ENCODE measurements around the gene IL17A. TPM values are rescaled to one million over a fixed set of nuclear protein-coding genes. Genes with fewer than 3 reads are reported as not detected.

Gene IL17A
- total RNA-seq, 1 experiment from 2014 or later: not detected

DNA sequence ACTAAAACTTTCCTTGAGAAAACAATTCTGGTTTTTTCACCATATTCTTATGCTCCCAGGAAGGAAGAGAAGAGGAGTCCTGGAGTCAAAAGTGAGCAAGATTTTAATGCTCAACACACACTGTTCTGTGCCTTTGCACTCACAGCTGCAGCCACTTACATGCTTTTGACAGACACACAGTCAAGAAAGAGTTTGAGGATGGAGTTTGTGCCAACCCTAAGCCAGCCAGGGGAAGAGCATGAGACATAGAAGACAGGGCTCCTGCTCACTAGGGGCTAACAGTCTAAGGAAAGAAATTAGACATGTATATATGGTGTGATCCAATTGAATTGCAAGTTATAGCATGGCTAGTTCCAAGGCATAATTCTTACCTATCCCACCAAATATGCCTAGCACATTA is 37.1 kb upstream of the IL17A start:
- Histone ChIP-seq H2AFZ (no peak overlapping the region), H3K4me2 (no peak overlapping the region), H3K9me3 (ENCODE audit: insufficient read depth, low read depth) (no peaks in the 10 kb centered on the region), H3K27ac (no peak overlapping the region), H3K36me3 (ENCODE audit: low read depth) (no peaks in the 10 kb centered on the region), H4K20me1 (ENCODE audit: insufficient read depth) (no peaks in the 10 kb centered on the region), H3K9me2 (ENCODE audit: insufficient read depth) (no peaks in the 10 kb centered on the region), H3K4me1 (replicated peaks; ENCODE audit: insufficient read depth) (no peaks in the 10 kb centered on the region), H3F3A (ENCODE audit: insufficient read depth, low read depth) (no peaks in the 10 kb centered on the region), H3K27me3 (ENCODE audit: insufficient read depth, low read depth) (peaks cover 38% of the 10 kb centered on the region), H3K4me3 (no peak overlapping the region), H3K79me2 (ENCODE audit: low read depth) (no peaks in the 10 kb centered on the region)
- TF ChIP-seq, protein P1, sequence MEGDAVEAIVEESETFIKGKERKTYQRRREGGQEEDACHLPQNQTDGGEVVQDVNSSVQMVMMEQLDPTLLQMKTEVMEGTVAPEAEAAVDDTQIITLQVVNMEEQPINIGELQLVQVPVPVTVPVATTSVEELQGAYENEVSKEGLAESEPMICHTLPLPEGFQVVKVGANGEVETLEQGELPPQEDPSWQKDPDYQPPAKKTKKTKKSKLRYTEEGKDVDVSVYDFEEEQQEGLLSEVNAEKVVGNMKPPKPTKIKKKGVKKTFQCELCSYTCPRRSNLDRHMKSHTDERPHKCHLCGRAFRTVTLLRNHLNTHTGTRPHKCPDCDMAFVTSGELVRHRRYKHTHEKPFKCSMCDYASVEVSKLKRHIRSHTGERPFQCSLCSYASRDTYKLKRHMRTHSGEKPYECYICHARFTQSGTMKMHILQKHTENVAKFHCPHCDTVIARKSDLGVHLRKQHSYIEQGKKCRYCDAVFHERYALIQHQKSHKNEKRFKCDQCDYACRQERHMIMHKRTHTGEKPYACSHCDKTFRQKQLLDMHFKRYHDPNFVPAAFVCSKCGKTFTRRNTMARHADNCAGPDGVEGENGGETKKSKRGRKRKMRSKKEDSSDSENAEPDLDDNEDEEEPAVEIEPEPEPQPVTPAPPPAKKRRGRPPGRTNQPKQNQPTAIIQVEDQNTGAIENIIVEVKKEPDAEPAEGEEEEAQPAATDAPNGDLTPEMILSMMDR (conservative IDR thresholded peaks at IDR 0.05): no peak
- no peak for TF ChIP-seq EZH2 (IDR thresholded peaks at IDR 0.05; ENCODE audit: low read depth)
- intact Hi-C loops (cut with micrococcal nuclease; ENCODE audit: unreplicated experiment): no loop called here
- ChIA-PET CTCF (no interaction called here), POLR2A (ENCODE audit: unreplicated experiment) (no interaction called here)
- DNase-seq: no peak
- BruUV-seq (replicated peaks): no TSS peak

GRCh38 chr6:52149949-52150348 is 36.2 kb upstream of the IL17A start:
- intact Hi-C loops (cut with micrococcal nuclease; ENCODE audit: unreplicated experiment): no loop called here
- no TSS peak for BruUV-seq (replicated peaks)
- Histone ChIP-seq H3K36me3 (ENCODE audit: low read depth) (no peaks in the 10 kb centered on the region), H3K79me2 (ENCODE audit: low read depth) (no peaks in the 10 kb centered on the region), H2AFZ (no peak overlapping the region), H3K4me2 (no peak overlapping the region), H3K27me3 (ENCODE audit: insufficient read depth, low read depth) (peaks cover 29% of the 10 kb centered on the region), H3K9me3 (ENCODE audit: insufficient read depth, low read depth) (no peaks in the 10 kb centered on the region), H3K9me2 (ENCODE audit: insufficient read depth) (no peaks in the 10 kb centered on the region), H3K4me3 (no peak overlapping the region), H3K27ac (no peak overlapping the region), H3F3A (ENCODE audit: insufficient read depth, low read depth) (no peaks in the 10 kb centered on the region), H4K20me1 (ENCODE audit: insufficient read depth) (no peaks in the 10 kb centered on the region), H3K4me1 (replicated peaks; ENCODE audit: insufficient read depth) (0 out of 2 replicates have a peak, but pooled peaks cover 3% of the 10 kb centered on the region)
- POLR2A ChIA-PET (ENCODE audit: unreplicated experiment): no interaction called here
- TF ChIP-seq EZH2 (IDR thresholded peaks at IDR 0.05; ENCODE audit: low read depth): no peak
- TF ChIP-seq, protein P1 (conservative IDR thresholded peaks at IDR 0.05): no peak
- CTCF ChIA-PET: no interaction called here
- DNase-seq: no peak

DNA sequence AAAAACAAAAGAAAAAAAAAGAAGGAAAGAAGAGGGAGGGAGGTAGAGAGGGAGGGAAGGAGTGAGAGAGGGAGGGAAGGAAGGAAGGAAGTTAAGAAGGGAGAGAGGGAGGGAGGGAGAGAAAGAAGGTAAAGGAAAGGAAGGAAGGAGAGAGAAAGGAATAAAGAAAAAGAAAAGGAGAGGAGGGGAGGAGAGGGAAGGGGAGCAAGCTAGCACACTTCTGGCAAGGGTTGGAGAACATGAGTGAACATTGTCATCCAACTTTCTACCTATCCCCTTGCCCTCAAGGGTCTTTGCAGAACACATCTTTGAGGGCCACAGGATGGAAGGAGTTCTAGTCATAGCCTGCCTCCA is 34.1 kb upstream of the IL17A start:
- Histone ChIP-seq H3K36me3 (ENCODE audit: low read depth) (no peaks in the 10 kb centered on the region), H2AFZ (no peak overlapping the region), H4K20me1 (ENCODE audit: insufficient read depth) (no peaks in the 10 kb centered on the region), H3K79me2 (ENCODE audit: low read depth) (no peaks in the 10 kb centered on the region), H3K4me1 (replicated peaks; ENCODE audit: insufficient read depth) (peaks cover 3% of the 10 kb centered on the region; the same call in 1 of the 2 replicates), H3K27ac (no peak overlapping the region), H3K4me3 (no peak overlapping the region), H3K4me2 (no peak overlapping the region), H3K9me3 (ENCODE audit: insufficient read depth, low read depth) (no peaks in the 10 kb centered on the region), H3K9me2 (ENCODE audit: insufficient read depth) (no peaks in the 10 kb centered on the region), H3F3A (ENCODE audit: insufficient read depth, low read depth) (no peaks in the 10 kb centered on the region), H3K27me3 (ENCODE audit: insufficient read depth, low read depth) (0 out of 2 replicates have a peak, but pooled peaks cover 14% of the 10 kb centered on the region)
- no TSS peak for BruUV-seq (replicated peaks)
- intact Hi-C loops (cut with micrococcal nuclease; ENCODE audit: unreplicated experiment): no loop called here
- CTCF ChIA-PET: no interaction called here
- POLR2A ChIA-PET (ENCODE audit: unreplicated experiment): no interaction called here
- DNase-seq: no peak
- TF ChIP-seq, protein P1 (conservative IDR thresholded peaks at IDR 0.05): no peak
- no peak for TF ChIP-seq EZH2 (IDR thresholded peaks at IDR 0.05; ENCODE audit: low read depth)
